ENCODE data around the gene FAM170A.

- TF ChIP-seq CTCF (IDR thresholded peaks at IDR 0.05; ENCODE audit: low read depth, low read length, missing input control) (no peak), TAF1 (conservative IDR thresholded peaks at IDR 0.05) (no peak), YY1 (IDR thresholded peaks at IDR 0.05) (no peak), NR2F2 (IDR thresholded peaks at IDR 0.05) (no peak)
Observed at GRCh38 chr5:119614838-119615237, 14.5 kb upstream of the FAM170A start.

All from liver (tissue), 3 donors.